Hindlimb muscle (tissue), 1 donor: ENCODE results near the gene ZNF750. TPM values are rescaled to one million over a fixed set of nuclear protein-coding genes. Genes with fewer than 3 reads are reported as not detected.

Experiments
- DNase-seq: peaks from one replicate; pipeline ENCODE4 v3.0.0-alpha.2; 2013
- polyA plus RNA-seq: library from polyadenylated mRNA; unstranded; fragments of 120-200 nt; gene quantifications from one replicate; pipeline ENCODE4 v1.2.1, GENCODE V29; 2013; ENCODE audit not compliant: insufficient read length

Gene ZNF750
- polyA plus RNA-seq, 1 donor, result 0.85 TPM

GRCh38 chr17:82872591-82873520 is 33.0 kb upstream of the ZNF750 start:
- DNase-seq, result no peak

GRCh38 chr17:82871776-82872561 is 32.1 kb upstream of the ZNF750 start:
- DNase-seq, result no peak

GRCh38 chr17:82871056-82871775 is 31.4 kb upstream of the ZNF750 start:
- no peak for DNase-seq

GRCh38 chr17:82870541-82870940 is 30.7 kb upstream of the ZNF750 start:
- DNase-seq, result no peak

GRCh38 chr17:82870091-82870491 is 30.3 kb upstream of the ZNF750 start:
- DNase-seq, result no peak

- DNase-seq, result no peak
These were observed 29.7 kb upstream of the ZNF750 start for GRCh38 chr17:82869536-82869935.

- DNase-seq, result no peak
These were observed 28.9 kb upstream of the ZNF750 start for GRCh38 chr17:82868715-82869131.

- DNase-seq, result no peak
These were observed 28.0 kb upstream of the ZNF750 start for GRCh38 chr17:82867763-82868325.

GRCh38 chr17:82866590-82867191 is 26.9 kb upstream of the ZNF750 start:
- DNase-seq, result peak; percentile 77

- no peak for DNase-seq
These were observed 26.1 kb upstream of the ZNF750 start for GRCh38 chr17:82865774-82866395.

- no peak for DNase-seq
These were observed 25.5 kb upstream of the ZNF750 start for GRCh38 chr17:82865274-82865673.

GRCh38 chr17:82864713-82865248 is 25.0 kb upstream of the ZNF750 start:
- no peak for DNase-seq

- DNase-seq, result no peak
These were observed 24.3 kb upstream of the ZNF750 start for GRCh38 chr17:82863941-82864712.

- no peak for DNase-seq
These were observed 23.6 kb upstream of the ZNF750 start for GRCh38 chr17:82863383-82863940.

GRCh38 chr17:82862737-82863382 is 23.0 kb upstream of the ZNF750 start:
- DNase-seq, result no peak

- no peak for DNase-seq
These were observed 22.4 kb upstream of the ZNF750 start for GRCh38 chr17:82862191-82862590.

- DNase-seq, result no peak
These were observed 21.6 kb upstream of the ZNF750 start for GRCh38 chr17:82861393-82861775.

GRCh38 chr17:82860606-82861392 is 21.0 kb upstream of the ZNF750 start:
- DNase-seq, result no peak
